GM12878 (cell line): Measurements from ENCODE around the gene ESR2. TPM values are rescaled to one million over a fixed set of nuclear protein-coding genes. Genes with fewer than 3 reads are reported as not detected.

Experiments used
- ATAC-seq: fragments of 200-7000 bp; cut with Tn5 transposase; 3 replicates; pipeline ENCODE4 v1.9.1; 2020; ENCODE audit warnings: mild to moderate bottlenecking, moderate library complexity
- BruUV-seq: library from RNA; stranded (reverse); fragments of 400-500 nt; replicated peaks from 2 replicates; lab custom pipeline; 2021; lab: Mats Ljungman, UMichigan
- CTCF ChIA-PET: fragments of 300-600 bp; sonication (Branson Sonifier 250); formaldehyde crosslinking; extraction: SDS; loops from one replicate; lab custom pipeline; 2021; ENCODE audit warnings: inconsistent platforms; lab: Yijun Ruan, JAX
- POLR2A ChIA-PET: fragments of 350-600 bp; formaldehyde crosslinking; extraction: SDS; loops from one replicate; lab custom pipeline; 2021; ENCODE audit warnings: inconsistent platforms; lab: Charles Lee
- RAD21 ChIA-PET: fragments of 300-600 bp; sonication (Branson Sonifier 250); formaldehyde crosslinking; loops from one replicate; lab custom pipeline; 2023; ENCODE audit warnings: antibody characterized with exemption; ENCODE audit not compliant: unreplicated experiment; lab: Charles Lee
- SMC1A ChIA-PET: fragments of 300-600 bp; sonication (Branson Sonifier 250); formaldehyde crosslinking; loops from one replicate; lab custom pipeline; 2023; ENCODE audit not compliant: unreplicated experiment, uncharacterized antibody; lab: Charles Lee
- DNase-seq: peaks from one replicate; pipeline ENCODE4 v3.0.0-alpha.2; 2011; ENCODE audit warnings: low read depth, low spot score
- FAIRE-seq: peaks from 3 replicates; lab custom pipeline; 2011; peaks lifted over from hg19 to GRCh38; lab: Jason Lieb, UNC
- H2AFZ ChIP-seq: 2 replicates; pipeline ENCODE4 v1.6.0; 2011; ENCODE audit warnings: low read depth, low read length, control low read depth; ENCODE audit not compliant: control insufficient read depth
- H3K27ac ChIP-seq: 2 replicates; pipeline ENCODE4 v1.5.1; 2011; ENCODE audit warnings: control low read depth; ENCODE audit not compliant: control insufficient read depth, insufficient read depth
- H3K27me3 ChIP-seq, 2 experiments: replicated peaks in 1 of 2; 2 replicates each; pipeline versions ENCODE4 v1.6.0 to v1.6.1; 2011; ENCODE audit warnings: low read length in 1 of 2; ENCODE audit not compliant: control insufficient read depth in 2 of 2, insufficient read depth in 2 of 2
- H3K36me3 ChIP-seq, 2 experiments: 2 replicates each; pipeline ENCODE4 v1.5.1; 2011; ENCODE audit warnings: low read length in 1 of 2; ENCODE audit not compliant: control insufficient read depth in 2 of 2, insufficient read depth in 2 of 2
- H3K4me1 ChIP-seq: 2 replicates; pipeline ENCODE4 v1.6.1; 2011; ENCODE audit warnings: mild to moderate bottlenecking, low read length, moderate library complexity, mixed read lengths; ENCODE audit not compliant: control insufficient read depth, insufficient read depth
- H3K4me2 ChIP-seq: 2 replicates; pipeline ENCODE4 v1.6.0; 2011; ENCODE audit warnings: control low read depth; ENCODE audit not compliant: control insufficient read depth, insufficient read depth
- H3K4me3 ChIP-seq: fragments of 200-600 bp; sonication (generic); 2 replicates; pipeline ENCODE4 v1.5.1; 2016
- H3K79me2 ChIP-seq: 2 replicates; pipeline ENCODE4 v1.6.0; 2011; ENCODE audit warnings: low read length; ENCODE audit not compliant: control insufficient read depth, insufficient read depth
- H3K9ac ChIP-seq: 2 replicates; pipeline ENCODE4 v1.8.0; 2011; ENCODE audit warnings: low read length, control low read depth, mixed read lengths; ENCODE audit not compliant: control insufficient read depth, insufficient read depth
- H3K9me3 ChIP-seq: replicated peaks from 3 replicates; pipeline ENCODE4 v1.5.1; 2011; ENCODE audit warnings: mild to moderate bottlenecking, low read length; ENCODE audit not compliant: control insufficient read depth, insufficient read depth
- H4K20me1 ChIP-seq: 2 replicates; pipeline ENCODE4 v1.6.0; 2011; ENCODE audit not compliant: control insufficient read depth, insufficient read depth
- BRCA1 ChIP-seq: IDR thresholded peaks from 2 replicates; pipeline ENCODE4 v1.6.1; 2011; ENCODE audit warnings: low read depth, low read length, improper control_type of control experiment
- CBX3 ChIP-seq: fragments of 200-600 bp; sonication (generic); IDR thresholded peaks from 2 replicates; pipeline ENCODE4 v1.6.1; 2016; ENCODE audit warnings: low read depth, borderline replicate concordance
- CHD2 ChIP-seq: IDR thresholded peaks from 2 replicates; pipeline ENCODE4 v1.6.1; 2011; ENCODE audit warnings: low read depth, low read length, improper control_type of control experiment, borderline replicate concordance
- JUND ChIP-seq: IDR thresholded peaks from 2 replicates; pipeline ENCODE4 v1.6.1; 2012; ENCODE audit warnings: low read depth, mild to moderate bottlenecking, low read length, improper control_type of control experiment, moderate library complexity
- MEF2B ChIP-seq: fragments of 450-650 bp; IDR thresholded peaks from 2 replicates; pipeline ENCODE4 v1.6.1; 2018; ENCODE audit warnings: mild to moderate bottlenecking, moderate library complexity; ENCODE audit not compliant: partially characterized antibody, poor library complexity, severe bottlenecking
- MTA3 ChIP-seq: IDR thresholded peaks from 2 replicates; pipeline ENCODE4 v1.6.1; 2012; ENCODE audit warnings: low read length, inconsistent platforms, borderline replicate concordance
- NBN ChIP-seq: fragments of 450-650 bp; IDR thresholded peaks from 2 replicates; pipeline ENCODE4 v1.6.1; 2016
- NKRF ChIP-seq: fragments of 450-650 bp; conservative IDR thresholded peaks from 2 replicates; pipeline ENCODE4 v1.6.1; 2017; ENCODE audit warnings: mild to moderate bottlenecking, moderate library complexity
- NR2C2 ChIP-seq: IDR thresholded peaks from 2 replicates; pipeline ENCODE4 v1.6.1; 2011; ENCODE audit warnings: borderline replicate concordance, low read depth; ENCODE audit not compliant: control insufficient read depth, insufficient read length
- PML ChIP-seq: IDR thresholded peaks from 2 replicates; pipeline ENCODE4 v1.6.1; 2012; ENCODE audit warnings: low read length, inconsistent platforms
- POLR2AphosphoS2 ChIP-seq: IDR thresholded peaks from 2 replicates; pipeline ENCODE4 v1.6.1; 2011; ENCODE audit warnings: low read depth, mild to moderate bottlenecking, low read length, improper control_type of control experiment, moderate library complexity
- POLR2AphosphoS5 ChIP-seq: IDR thresholded peaks from 2 replicates; pipeline ENCODE4 v1.6.1; 2011; ENCODE audit warnings: mild to moderate bottlenecking, low read length, inconsistent platforms
- RAD51 ChIP-seq: fragments of 450-650 bp; IDR thresholded peaks from 2 replicates; pipeline ENCODE4 v1.6.1; 2016; ENCODE audit warnings: moderate library complexity, mild to moderate bottlenecking, inconsistent platforms
- RUNX3 ChIP-seq: IDR thresholded peaks from 2 replicates; pipeline ENCODE4 v1.6.1; 2012; ENCODE audit warnings: low read length, inconsistent platforms
- SIX5 ChIP-seq: IDR thresholded peaks from 2 replicates; pipeline ENCODE4 v1.6.1; 2011; ENCODE audit warnings: mild to moderate bottlenecking, low read depth, low read length, moderate library complexity; ENCODE audit not compliant: severe bottlenecking
- STAT1 ChIP-seq: fragments of 450-650 bp; conservative IDR thresholded peaks from 2 replicates; pipeline ENCODE4 v1.6.1; 2014; ENCODE audit warnings: antibody characterized with exemption, mild to moderate bottlenecking
- TAF1 ChIP-seq: IDR thresholded peaks from 2 replicates; pipeline ENCODE4 v1.6.1; 2011; ENCODE audit warnings: mild to moderate bottlenecking, low read depth, low read length, borderline replicate concordance
- USF1 ChIP-seq: IDR thresholded peaks from 2 replicates; pipeline ENCODE4 v1.6.1; 2011; ENCODE audit warnings: borderline replicate concordance, low read depth, mild to moderate bottlenecking, moderate library complexity, mixed read lengths, low read length; ENCODE audit not compliant: insufficient read depth; ENCODE audit errors: extremely low read length
- YY1 ChIP-seq: IDR thresholded peaks from 2 replicates; pipeline ENCODE4 v1.6.1; 2011; ENCODE audit warnings: low read depth, mild to moderate bottlenecking, low read length
- ZNF217 ChIP-seq: fragments of 450-650 bp; IDR thresholded peaks from 2 replicates; pipeline ENCODE4 v1.6.1; 2017; ENCODE audit warnings: antibody characterized with exemption, mild to moderate bottlenecking
- ZNF24 ChIP-seq: fragments of 450-650 bp; IDR thresholded peaks from 2 replicates; pipeline ENCODE4 v1.6.1; 2017; ENCODE audit warnings: antibody characterized with exemption, mild to moderate bottlenecking
- ZNF622 ChIP-seq: fragments of 450-650 bp; IDR thresholded peaks from 2 replicates; pipeline ENCODE4 v1.6.1; 2017; ENCODE audit warnings: mild to moderate bottlenecking, inconsistent platforms
- WGBS: methylation state at CpG from one replicate; pipeline ENCODE4 v1.1.6; 2016; ENCODE audit warnings: low lambda C conversion rate; ENCODE audit not compliant: insufficient replicate concordance, insufficient coverage; ENCODE audit errors: missing lambda C conversion rate; 5-methylcytosine and 5-hydroxymethylcytosine counted together
- in situ Hi-C: fragments of 300-500 bp; cut with MboI; formaldehyde crosslinking; loops from 9 replicates; pipeline ENCODE4 v1.14.3; 2018; ENCODE audit warnings: mixed read lengths
- intact Hi-C: fragments of 100-400 bp; cut with micrococcal nuclease; formaldehyde crosslinking; loops from one replicate; pipeline ENCODE4 v1.14.2; 2022; ENCODE audit not compliant: unreplicated experiment
- polyA plus RNA-seq, 11 experiments: library from polyadenylated mRNA; depleted of rRNA in 4 of 11; unstranded in 6 of 11; stranded (reverse) in 5 of 11; fragments of >200 nt; fragmentation: Nextera tagmentation in 4 of 11; fragmentation: Illumina TruSeq in 1 of 11; extraction: Ambion mirVana in 4 of 11; extraction: Trizol in 1 of 11; gene quantifications; 1 replicate in 1 of 11; 2 replicates in 10 of 11; pipeline versions ENCODE4 v1.2.1 to v1.2.3, GENCODE V29; 2011 to 2016; ENCODE audit warnings: inconsistent platforms in 2 of 11, missing spikeins in 2 of 11, low read depth in 1 of 11
- total RNA-seq, 4 experiments: library from RNA; depleted of rRNA in 3 of 4; stranded (reverse); fragments of >200 nt in 3 of 4; fragmentation: Illumina TruSeq in 1 of 4; extraction: Trizol in 1 of 4; gene quantifications; 2 replicates each; pipeline versions ENCODE4 v1.2.1 to v1.2.3, GENCODE V29; 2013 to 2021
- TF ChIP-seq, protein P1 (sequence below): fragments of 450-650 bp; IDR thresholded peaks from 2 replicates; pipeline ENCODE4 v1.6.1; 2016; ENCODE audit warnings: mild to moderate bottlenecking

Gene ESR2
- total and polyA plus RNA-seq, 10 of the 15 experiments (the other 5 are each of a cell fraction or from before 2014, with no cell fraction given): 0.29 to 2.6 (median 0.81) TPM

- TF ChIP-seq POLR2AphosphoS2 (no peak), MEF2B (no peak), TAF1 (no peak), RAD51 (no peak), STAT1 (no peak), CHD2 (no peak), POLR2AphosphoS5 (no peak), JUND (no peak), BRCA1 (no peak), PML (no peak)
These were observed 205.6 kb downstream of the ESR2 start (continued) for GRCh38 chr14:64088647-64088964.

DNA sequence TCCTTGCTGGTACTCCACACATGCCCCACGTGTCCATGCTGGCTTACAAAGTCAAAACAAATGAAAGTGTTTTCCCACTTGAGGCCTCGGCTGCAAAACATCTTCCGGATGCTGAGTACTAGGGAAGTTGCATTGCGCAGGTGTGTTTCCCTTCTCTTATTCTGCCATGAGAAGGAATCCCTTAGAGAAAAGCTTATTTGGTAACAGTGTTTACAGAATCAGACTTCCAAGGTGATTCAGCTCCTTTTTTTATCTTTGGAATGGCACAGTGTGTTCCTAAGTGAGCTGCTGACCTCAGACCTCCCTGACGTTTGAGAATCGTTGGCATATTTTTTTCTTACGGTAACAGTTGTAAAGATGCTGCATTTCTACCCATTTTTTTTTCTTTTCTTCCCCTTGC lies 211.3 kb downstream of the ESR2 start:
- in situ Hi-C loops: no loop called here
- Histone ChIP-seq H3K4me1 (no peaks in the 10 kb centered on the region), H2AFZ (no peak overlapping the region), H3K9me3 (no peaks in the 10 kb centered on the region), H3K79me2 (no peaks in the 10 kb centered on the region), H3K4me3 (no peak overlapping the region), H4K20me1 (no peaks in the 10 kb centered on the region), H3K27me3 (no peaks in the 10 kb centered on the region), H3K27ac (no peak overlapping the region), H3K36me3 (peaks cover 4 to 9% of the 10 kb centered on the region in 2 experiments; a peak in 3 of 4 replicates), H3K4me2 (no peak overlapping the region), H3K9ac (no peak overlapping the region)
- ChIA-PET SMC1A (interaction anchor here (1.6 kb wide), 1 partner anchor 11 kb away, joined by 3 read pairs; no protein-coding TSS in a partner anchor), POLR2A (no interaction called here), CTCF (interaction anchor here (1.2 kb wide), 1 partner anchor 57 kb away, joined by 4 read pairs; no protein-coding TSS in a partner anchor), RAD21 (no interaction called here)
- DNase-seq (no peak), ATAC-seq (no peak), FAIRE-seq (no peak)
- WGBS: 81% methylated on average over 7 of the region's 7 CpGs
- intact Hi-C loops: no loop called here
- BruUV-seq: no TSS peak
- TF ChIP-seq CBX3 (no peak), NR2C2 (no peak), NBN (no peak), ZNF622 (no peak), NKRF (no peak), POLR2AphosphoS2 (no peak), YY1 (no peak), ZNF217 (no peak), USF1 (no peak), SIX5 (no peak), ZNF24 (no peak), RUNX3 (no peak), MTA3 (no peak)
- TF ChIP-seq, protein P1, sequence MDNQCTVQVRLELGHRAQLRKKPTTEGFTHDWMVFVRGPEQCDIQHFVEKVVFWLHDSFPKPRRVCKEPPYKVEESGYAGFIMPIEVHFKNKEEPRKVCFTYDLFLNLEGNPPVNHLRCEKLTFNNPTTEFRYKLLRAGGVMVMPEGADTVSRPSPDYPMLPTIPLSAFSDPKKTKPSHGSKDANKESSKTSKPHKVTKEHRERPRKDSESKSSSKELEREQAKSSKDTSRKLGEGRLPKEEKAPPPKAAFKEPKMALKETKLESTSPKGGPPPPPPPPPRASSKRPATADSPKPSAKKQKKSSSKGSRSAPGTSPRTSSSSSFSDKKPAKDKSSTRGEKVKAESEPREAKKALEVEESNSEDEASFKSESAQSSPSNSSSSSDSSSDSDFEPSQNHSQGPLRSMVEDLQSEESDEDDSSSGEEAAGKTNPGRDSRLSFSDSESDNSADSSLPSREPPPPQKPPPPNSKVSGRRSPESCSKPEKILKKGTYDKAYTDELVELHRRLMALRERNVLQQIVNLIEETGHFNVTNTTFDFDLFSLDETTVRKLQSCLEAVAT: no peak
